ENCODE data around the gene SCAMP5.

GRCh38 chr15:75065467-75065850 is 70.1 kb downstream of the SCAMP5 start:
- TF ChIP-seq CTCF (IDR thresholded peaks at IDR 0.05) (no peak), EP300 (IDR thresholded peaks at IDR 0.05) (no peak)

Data from tibial nerve (tissue), 4 donors.